Fibroblast of lung (primary cell): ENCODE measurements around the gene IRF2. TPM values are rescaled to one million over a fixed set of nuclear protein-coding genes. Genes with fewer than 3 reads are reported as not detected.

Experiments
- DNase-seq, 2 donors: peaks; one replicate each; pipeline versions ENCODE4 v3.0.0 to v3.0.0-alpha.2; 2010; ENCODE audit warnings: low read depth in 2 of 2
- H2AFZ ChIP-seq: 2 replicates; pipeline ENCODE4 v1.5.1; 2012; ENCODE audit warnings: low read length, control low read depth, inconsistent platforms
- H3K27ac ChIP-seq: 2 replicates; pipeline ENCODE4 v1.5.1; 2011; ENCODE audit warnings: low read length, control low read depth; ENCODE audit not compliant: insufficient read depth
- H3K27me3 ChIP-seq: 2 replicates; pipeline ENCODE4 v1.5.1; 2011; ENCODE audit warnings: mild to moderate bottlenecking, low read length; ENCODE audit not compliant: control insufficient read depth, insufficient read depth
- H3K36me3 ChIP-seq: 2 replicates; pipeline ENCODE4 v1.5.1; 2011; ENCODE audit warnings: low read length; ENCODE audit not compliant: control insufficient read depth, insufficient read depth
- H3K4me1 ChIP-seq: 2 replicates; pipeline ENCODE4 v1.5.1; 2011; ENCODE audit warnings: low read length; ENCODE audit not compliant: control insufficient read depth, insufficient read depth; ENCODE audit errors: extremely low read depth
- H3K4me2 ChIP-seq: 2 replicates; pipeline ENCODE4 v1.5.1; 2011; ENCODE audit warnings: low read length, control low read depth; ENCODE audit not compliant: insufficient read depth; ENCODE audit errors: extremely low read depth
- H3K4me3 ChIP-seq, 4 experiments: fragments of 200-600 bp in 1 of 4; sonication (generic) in 1 of 4; replicated peaks in 1 of 4; 2 replicates each; pipeline ENCODE4 v1.5.1; 2011 to 2016; ENCODE audit warnings: low read length in 4 of 4, low read depth in 3 of 4, mild to moderate bottlenecking in 3 of 4, control low read depth in 2 of 4, inconsistent platforms in 1 of 4, mixed read lengths in 1 of 4; ENCODE audit not compliant: insufficient read depth in 1 of 4; ENCODE audit errors: control extremely low read depth in 1 of 4
- H3K79me2 ChIP-seq: 2 replicates; pipeline ENCODE4 v1.5.1; 2012; ENCODE audit warnings: mild to moderate bottlenecking, low read length, inconsistent platforms; ENCODE audit not compliant: control insufficient read depth, insufficient read depth
- H3K9ac ChIP-seq: 2 replicates; pipeline ENCODE4 v1.5.1; 2011; ENCODE audit warnings: mild to moderate bottlenecking, low read length, control low read depth; ENCODE audit not compliant: insufficient read depth
- H3K9me3 ChIP-seq: 2 replicates; pipeline ENCODE4 v1.5.1; 2012; ENCODE audit warnings: low read depth, low read length; ENCODE audit not compliant: control insufficient read depth, insufficient read depth
- H4K20me1 ChIP-seq: 2 replicates; pipeline ENCODE4 v1.5.1; 2011; ENCODE audit warnings: low read length; ENCODE audit not compliant: control insufficient read depth, insufficient read depth; ENCODE audit errors: extremely low read depth
- CTCF ChIP-seq, 2 donors: IDR thresholded peaks in 1 of 2; conservative IDR thresholded peaks in 1 of 2; 1 replicate in 1 of 2; 2 replicates in 1 of 2; pipeline ENCODE4 v1.5.1; 2011 to 2012; ENCODE audit warnings: low read length in 2 of 2, control low read depth in 1 of 2, inconsistent platforms in 1 of 2, low read depth in 1 of 2, mild to moderate bottlenecking in 1 of 2
- EZH2 ChIP-seq: IDR thresholded peaks from 2 replicates; pipeline ENCODE4 v1.5.1; 2012; ENCODE audit warnings: low read length, control low read depth, mild to moderate bottlenecking; ENCODE audit errors: missing control alignments
- polyA plus RNA-seq, 2 donors: library from polyadenylated mRNA; depleted of rRNA in 1 of 2; stranded (reverse) in 1 of 2; unstranded in 1 of 2; fragments of >200 nt; gene quantifications; 2 replicates each; pipeline ENCODE4 v1.2.1, GENCODE V29; 2011 to 2012; ENCODE audit warnings: missing spikeins in 1 of 2
- total RNA-seq: library from RNA; depleted of rRNA; stranded (reverse); fragments of >200 nt; gene quantifications from 2 replicates; pipeline ENCODE4 v1.2.1, GENCODE V29; 2014

IRF2 gene
- total and polyA plus RNA-seq, 2 donors (not counting 1 experiment from before 2014, with no cell fraction given), result 30.9 to 42.3 TPM

- Histone ChIP-seq H3K27me3 (no peaks in the 10 kb centered on the region), H3K4me1 (peaks cover 16% of the 10 kb centered on the region), H4K20me1 (no peaks in the 10 kb centered on the region), H3K9ac (no peak overlapping the region), H3K79me2 (no peaks in the 10 kb centered on the region), H3K36me3 (peaks cover 12% of the 10 kb centered on the region), H3K9me3 (no peaks in the 10 kb centered on the region), H3K4me2 (no peak overlapping the region), H3K27ac (no peak overlapping the region), H3K4me3 (no peak overlapping the region), H2AFZ (no peak overlapping the region)
- no peak for TF ChIP-seq CTCF (conservative IDR thresholded peaks at IDR 0.05 in 1 of 2, IDR thresholded peaks at IDR 0.05 in 1 of 2; ENCODE audit: low read depth in 1 of 2, low read length in 2 of 2)
- TF ChIP-seq EZH2, result no peak
- DNase-seq, result no peak
Measured at GRCh38 chr4:184404047-184404446, 70.3 kb downstream of the IRF2 start.

DNA sequence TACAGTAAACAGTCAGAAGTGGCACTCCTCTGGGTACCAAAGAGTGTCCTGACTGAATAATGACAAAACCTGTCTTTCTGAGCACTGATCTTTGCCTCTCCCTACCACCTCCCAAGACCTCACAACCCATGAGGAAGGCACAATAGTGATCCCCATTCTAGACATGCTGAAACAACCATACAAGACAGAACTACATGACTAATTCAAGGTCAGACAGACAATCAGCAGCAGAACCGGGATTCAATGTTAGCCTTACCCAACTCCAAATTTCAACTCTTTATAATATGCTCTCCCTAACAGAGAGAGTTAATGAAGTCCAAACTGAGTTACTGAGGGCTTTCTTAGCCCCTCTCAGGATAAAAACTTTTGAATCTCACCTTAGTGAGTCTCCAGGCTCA, 71.0 kb downstream of the IRF2 start:
- no peak overlapping the region for H3K27ac ChIP-seq
- TF ChIP-seq CTCF (conservative IDR thresholded peaks at IDR 0.05 in 1 of 2, IDR thresholded peaks at IDR 0.05 in 1 of 2; ENCODE audit: low read depth in 1 of 2, low read length in 2 of 2), result no peak
- no peak for TF ChIP-seq EZH2
- H3K4me1 ChIP-seq, result peaks cover 16% of the 10 kb centered on the region
- no peak overlapping the region for H2AFZ ChIP-seq
- H3K9ac ChIP-seq, result no peak overlapping the region
- peak in 1 of 2 donors; percentile 28 for DNase-seq
- peaks cover 12% of the 10 kb centered on the region for H3K36me3 ChIP-seq
- no peaks in the 10 kb centered on the region for H3K9me3 ChIP-seq
- no peak overlapping the region for H3K4me3 ChIP-seq
- H4K20me1 ChIP-seq, result no peaks in the 10 kb centered on the region
- no peaks in the 10 kb centered on the region for H3K27me3 ChIP-seq
- H3K79me2 ChIP-seq, result no peaks in the 10 kb centered on the region
- H3K4me2 ChIP-seq, result no peak overlapping the region

DNA sequence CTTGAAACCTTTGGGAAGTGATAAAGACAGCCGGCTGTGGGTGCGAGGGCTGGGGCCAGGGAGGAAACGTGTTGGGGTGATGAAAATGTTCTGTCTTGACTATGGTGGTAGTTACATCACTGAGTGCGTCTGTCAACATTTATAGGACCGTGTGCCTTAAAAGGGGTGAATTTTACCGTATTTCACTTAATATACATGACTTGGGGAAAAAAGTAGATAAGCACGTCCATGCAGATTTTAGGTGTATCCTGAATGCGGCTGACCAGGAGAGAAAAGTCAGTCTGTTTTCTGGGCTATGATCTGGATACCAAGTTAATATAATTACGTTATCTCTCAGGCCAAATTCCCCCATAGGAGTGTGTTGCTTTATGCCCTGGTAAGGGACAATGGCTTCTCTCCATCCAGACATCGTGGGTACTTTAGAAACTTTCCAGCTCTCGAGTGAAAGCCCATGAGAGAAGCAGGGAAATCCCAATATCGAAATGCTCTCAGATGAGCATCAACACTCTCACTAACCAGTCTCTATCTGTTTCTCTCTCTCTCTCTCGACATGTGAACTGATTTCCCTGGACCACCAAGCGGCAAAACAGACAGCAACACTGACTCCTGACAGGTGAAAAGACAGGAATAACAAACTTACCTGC, 71.5 kb downstream of the IRF2 start:
- Histone ChIP-seq H3K9me3 (no peaks in the 10 kb centered on the region), H3K27me3 (no peaks in the 10 kb centered on the region), H3K27ac (no peak overlapping the region), H3K4me1 (peaks cover 12% of the 10 kb centered on the region), H3K4me3 (no peak overlapping the region), H2AFZ (no peak overlapping the region), H4K20me1 (no peaks in the 10 kb centered on the region), H3K9ac (no peak overlapping the region), H3K79me2 (no peaks in the 10 kb centered on the region), H3K36me3 (peaks cover 12% of the 10 kb centered on the region), H3K4me2 (no peak overlapping the region)
- DNase-seq, result no peak
- TF ChIP-seq CTCF (conservative IDR thresholded peaks at IDR 0.05 in 1 of 2, IDR thresholded peaks at IDR 0.05 in 1 of 2; ENCODE audit: low read depth in 1 of 2, low read length in 2 of 2) (no peak), EZH2 (no peak)
